Neural progenitor cell (in vitro differentiated cells): Measurements from ENCODE around the gene TPPP2. TPM values are rescaled to one million over a fixed set of nuclear protein-coding genes. Genes with fewer than 3 reads are reported as not detected.
A peak's percentile ranks its signal among the peaks of the same experiment; 100 is the strongest.

Source experiments
- DNase-seq: peaks from one replicate; pipeline ENCODE4 v3.0.0-alpha.2; 2016; ENCODE audit warnings: low spot score
- H2AFZ ChIP-seq: fragments of 200-600 bp; sonication (generic); replicated peaks from 2 replicates; pipeline ENCODE4 v1.6.1; 2016; ENCODE audit warnings: antibody characterized with exemption
- H3F3A ChIP-seq: fragments of 200-600 bp; sonication (generic); 2 replicates; pipeline ENCODE4 v1.6.1; 2016; ENCODE audit warnings: antibody characterized with exemption, low read depth
- H3K27ac ChIP-seq: fragments of 200-600 bp; sonication (generic); 2 replicates; pipeline ENCODE4 v1.5.1; 2016; ENCODE audit warnings: mild to moderate bottlenecking
- H3K27me3 ChIP-seq: fragments of 200-600 bp; sonication (generic); 2 replicates; pipeline ENCODE4 v1.6.1; 2016; ENCODE audit warnings: mild to moderate bottlenecking, moderate library complexity
- H3K36me3 ChIP-seq: fragments of 200-600 bp; sonication (generic); 2 replicates; pipeline ENCODE4 v1.5.1; 2016
- H3K4me1 ChIP-seq: fragments of 200-600 bp; sonication (generic); 2 replicates; pipeline ENCODE4 v1.6.1; 2016; ENCODE audit warnings: mixed run types
- H3K4me2 ChIP-seq: fragments of 200-600 bp; sonication (generic); 2 replicates; pipeline ENCODE4 v1.6.1; 2016
- H3K4me3 ChIP-seq: fragments of 200-600 bp; sonication (generic); 2 replicates; pipeline ENCODE4 v1.5.1; 2016
- H3K79me2 ChIP-seq: fragments of 200-600 bp; sonication (generic); 2 replicates; pipeline ENCODE4 v1.6.1; 2016; ENCODE audit warnings: low read depth
- H3K9ac ChIP-seq: fragments of 200-600 bp; sonication (generic); 2 replicates; pipeline ENCODE4 v1.6.1; 2016
- H3K9me3 ChIP-seq: fragments of 200-600 bp; sonication (generic); 2 replicates; pipeline ENCODE4 v1.5.1; 2016; ENCODE audit warnings: low read depth
- H4K20me1 ChIP-seq: fragments of 200-600 bp; sonication (generic); 2 replicates; pipeline ENCODE4 v1.6.1; 2016; ENCODE audit warnings: low read depth
- H3K27ac Mint-ChIP-seq: 3 replicates; pipeline ENCODE4 v1.8.0; 2021; ENCODE audit warnings: mixed read lengths
- H3K27me3 Mint-ChIP-seq: 2 replicates; pipeline ENCODE4 v1.8.0; 2022; ENCODE audit warnings: low read depth, mild to moderate bottlenecking, inconsistent platforms, moderate library complexity, mixed read lengths; ENCODE audit not compliant: insufficient read depth
- H3K36me3 Mint-ChIP-seq: 3 replicates; pipeline ENCODE4 v1.8.0; 2021; ENCODE audit warnings: mixed read lengths
- H3K4me1 Mint-ChIP-seq: 3 replicates; pipeline ENCODE4 v1.8.0; 2021; ENCODE audit warnings: mixed read lengths
- H3K4me3 Mint-ChIP-seq: 3 replicates; pipeline ENCODE4 v1.8.0; 2021; ENCODE audit warnings: mild to moderate bottlenecking, moderate library complexity, mixed read lengths
- H3K9me3 Mint-ChIP-seq: 3 replicates; pipeline ENCODE4 v1.8.0; 2020; ENCODE audit warnings: mixed read lengths
- CTCF ChIP-seq: fragments of 200-600 bp; sonication (generic); IDR thresholded peaks from 2 replicates; pipeline ENCODE4 v1.5.1; 2017; ENCODE audit warnings: antibody characterized with exemption, mild to moderate bottlenecking
- EZH2 ChIP-seq: fragments of 200-600 bp; sonication (generic); IDR thresholded peaks from 2 replicates; pipeline ENCODE4 v1.6.1; 2017; ENCODE audit warnings: antibody characterized with exemption, mild to moderate bottlenecking, moderate library complexity
- EZH2phosphoT487 ChIP-seq: fragments of 200-600 bp; sonication (generic); IDR thresholded peaks from 2 replicates; pipeline ENCODE4 v1.6.1; 2017; ENCODE audit warnings: antibody characterized with exemption
- total RNA-seq: library from RNA; depleted of rRNA; stranded (reverse); fragments of >200 nt; gene quantifications from 2 replicates; pipeline ENCODE4 v1.2.3, GENCODE V29; 2015; ENCODE audit warnings: low replicate concordance

Gene TPPP2
- total RNA-seq, 1 donor from 2014 or later: not detected

- no peak overlapping the region for H3K4me2 ChIP-seq
- H3K79me2 ChIP-seq: no peaks in the 10 kb centered on the region
- H3K27ac ChIP-seq: no peak overlapping the region
- no peak overlapping the region for H3K4me3 ChIP-seq
- Mint-ChIP-seq H3K36me3 (no peaks in the 10 kb centered on the region), H3K4me1 (no peaks in the 10 kb centered on the region), H3K27ac (peak overlapping the region; percentile 15), H3K27me3 (peaks cover 2% of the 10 kb centered on the region), H3K9me3 (no peaks in the 10 kb centered on the region), H3K4me3 (no peak overlapping the region)
- H3K4me1 ChIP-seq: no peaks in the 10 kb centered on the region
- H4K20me1 ChIP-seq: no peaks in the 10 kb centered on the region
- no peak for DNase-seq
- no peak for TF ChIP-seq EZH2phosphoT487
- TF ChIP-seq EZH2: no peak
- TF ChIP-seq CTCF: no peak
- H3K27me3 ChIP-seq: peaks cover 10% of the 10 kb centered on the region
- no peak overlapping the region for H3K9ac ChIP-seq
- no peaks in the 10 kb centered on the region for H3K36me3 ChIP-seq
- no peak overlapping the region for H2AFZ ChIP-seq
- H3F3A ChIP-seq: no peaks in the 10 kb centered on the region
- H3K9me3 ChIP-seq: no peaks in the 10 kb centered on the region
Measured at GRCh38 chr14:21048638-21049037, 18.6 kb downstream of the TPPP2 start.

GRCh38 chr14:21049271-21049673 is 19.3 kb downstream of the TPPP2 start:
- TF ChIP-seq CTCF (no peak), EZH2phosphoT487 (no peak), EZH2 (no peak)
- H3K4me1 Mint-ChIP-seq: peaks cover 4% of the 10 kb centered on the region
- Histone ChIP-seq H3K4me3 (no peak overlapping the region), H3K9ac (no peak overlapping the region), H3K4me1 (no peaks in the 10 kb centered on the region), H3F3A (no peaks in the 10 kb centered on the region), H3K79me2 (no peaks in the 10 kb centered on the region), H3K4me2 (no peak overlapping the region), H4K20me1 (no peaks in the 10 kb centered on the region), H3K27ac (no peak overlapping the region), H3K27me3 (peaks cover 8% of the 10 kb centered on the region), H3K36me3 (no peaks in the 10 kb centered on the region), H2AFZ (no peak overlapping the region), H3K9me3 (no peaks in the 10 kb centered on the region)
- no peaks in the 10 kb centered on the region for H3K36me3 Mint-ChIP-seq
- H3K27me3 Mint-ChIP-seq: peaks cover 2% of the 10 kb centered on the region
- no peak overlapping the region for H3K27ac Mint-ChIP-seq
- no peak for DNase-seq
- no peak overlapping the region for H3K4me3 Mint-ChIP-seq
- no peaks in the 10 kb centered on the region for H3K9me3 Mint-ChIP-seq

- H3K36me3 Mint-ChIP-seq: no peaks in the 10 kb centered on the region
- H3K4me1 ChIP-seq: no peaks in the 10 kb centered on the region
- no peaks in the 10 kb centered on the region for H3K9me3 ChIP-seq
- no peak overlapping the region for H3K4me3 ChIP-seq
- H3K4me3 Mint-ChIP-seq: no peak overlapping the region
- TF ChIP-seq CTCF: no peak
- no peaks in the 10 kb centered on the region for H3K79me2 ChIP-seq
- no peaks in the 10 kb centered on the region for H3K9me3 Mint-ChIP-seq
- peaks cover 4% of the 10 kb centered on the region for H3K4me1 Mint-ChIP-seq
- H3K27ac ChIP-seq: no peak overlapping the region
- no peaks in the 10 kb centered on the region for H4K20me1 ChIP-seq
- no peak for DNase-seq
- no peaks in the 10 kb centered on the region for H3K27me3 ChIP-seq
- no peaks in the 10 kb centered on the region for H3F3A ChIP-seq
- no peaks in the 10 kb centered on the region for H3K36me3 ChIP-seq
- no peak overlapping the region for H2AFZ ChIP-seq
- peaks cover 2% of the 10 kb centered on the region for H3K27me3 Mint-ChIP-seq
- H3K9ac ChIP-seq: no peak overlapping the region
- no peak overlapping the region for H3K27ac Mint-ChIP-seq
- no peak overlapping the region for H3K4me2 ChIP-seq
Measured at GRCh38 chr14:21050597-21050996, 20.6 kb downstream of the TPPP2 start.
